HepG2 (cell line): Measurements from ENCODE around the gene DNAJC8. TPM values are rescaled to one million over a fixed set of nuclear protein-coding genes. Genes with fewer than 3 reads are reported as not detected.

Source experiments
- CENPT ChIP-seq: sonication (generic); formaldehyde crosslinking; IDR thresholded peaks from 2 replicates; pipeline ENCODE4 v1.8.0; 2022; ENCODE audit warnings: low read depth, mild to moderate bottlenecking, moderate library complexity, missing genetic modification reagents
- KAT7 ChIP-seq: IDR thresholded peaks from 2 replicates; pipeline ENCODE4 v1.6.1; 2018; ENCODE audit warnings: borderline replicate concordance, missing compliant biosample characterization
- NFYC ChIP-seq: IDR thresholded peaks from 2 replicates; pipeline ENCODE4 v1.6.1; 2016; ENCODE audit warnings: missing genetic modification reagents, missing compliant biosample characterization
- NR2C2 ChIP-seq: sonication (generic); formaldehyde crosslinking; IDR thresholded peaks from 2 replicates; pipeline ENCODE4 v1.4.0; 2020; ENCODE audit warnings: missing genetic modification reagents, mild to moderate bottlenecking, moderate library complexity, borderline replicate concordance
- POLR2AphosphoS5 ChIP-seq: IDR thresholded peaks from 2 replicates; pipeline ENCODE4 v1.6.1; 2012; ENCODE audit warnings: low read depth, low read length
- RNF2 ChIP-seq: fragments of 450-650 bp; conservative IDR thresholded peaks from 2 replicates; pipeline ENCODE4 v1.6.1; 2016; ENCODE audit warnings: low read depth
- SNAI1 ChIP-seq: sonication (generic); formaldehyde crosslinking; IDR thresholded peaks from 2 replicates; pipeline ENCODE4 v1.5.0; 2020; ENCODE audit warnings: mild to moderate bottlenecking, missing genetic modification reagents, borderline replicate concordance
- SUZ12 ChIP-seq: fragments of 150-350 bp; IDR thresholded peaks from 2 replicates; pipeline ENCODE4 v1.6.1; 2014; ENCODE audit warnings: low read depth, low read length
- TBX2 ChIP-seq: sonication (generic); formaldehyde crosslinking; IDR thresholded peaks from 2 replicates; pipeline ENCODE4 v1.5.0; 2020; ENCODE audit warnings: missing genetic modification reagents, mild to moderate bottlenecking, borderline replicate concordance
- ZNF121 ChIP-seq: sonication (generic); formaldehyde crosslinking; IDR thresholded peaks from 2 replicates; pipeline ENCODE4 v1.5.0; 2020; ENCODE audit warnings: mild to moderate bottlenecking, missing genetic modification reagents
- ZNF674 ChIP-seq: sonication (generic); formaldehyde crosslinking; IDR thresholded peaks from 2 replicates; pipeline ENCODE4 v1.5.0; 2020; ENCODE audit warnings: low read depth, mild to moderate bottlenecking, missing genetic modification reagents
- ZSCAN21 ChIP-seq: sonication (generic); formaldehyde crosslinking; IDR thresholded peaks from 2 replicates; pipeline ENCODE4 v1.8.0; 2022; ENCODE audit warnings: mild to moderate bottlenecking, missing genetic modification reagents, moderate library complexity, borderline replicate concordance
- polyA plus RNA-seq, 8 experiments: library from polyadenylated mRNA; depleted of rRNA in 3 of 8; stranded (reverse) in 7 of 8; unstranded in 1 of 8; fragments of >200 nt; fragmentation: Illumina TruSeq in 4 of 8; extraction: Trizol in 4 of 8; gene quantifications; 2 replicates each; pipeline versions ENCODE4 v1.2.1 to v1.2.3, GENCODE V29; 2011 to 2016; ENCODE audit warnings: low read depth in 4 of 8, missing spikeins in 1 of 8, mixed read lengths in 1 of 8; ENCODE audit not compliant: insufficient read depth in 1 of 8
- total RNA-seq, 5 experiments: library from RNA; depleted of rRNA; stranded (reverse); fragments of >200 nt; fragmentation: Illumina TruSeq; extraction: Trizol; gene quantifications; 2 replicates each; pipeline ENCODE4 v1.2.3, GENCODE V29; 2016; ENCODE audit warnings: low read depth in 1 of 5
- TF ChIP-seq, protein P1 (sequence below): sonication (generic); formaldehyde crosslinking; IDR thresholded peaks from 2 replicates; pipeline ENCODE4 v1.4.0; 2020; ENCODE audit warnings: mild to moderate bottlenecking, missing genetic modification reagents, borderline replicate concordance
- TF ChIP-seq, protein P2 (sequence below), 2 experiments: sonication (generic) in 1 of 2; formaldehyde crosslinking in 1 of 2; IDR thresholded peaks; 2 replicates each; pipeline versions ENCODE4 v1.4.0 to v1.6.1; 2018 to 2020; ENCODE audit warnings: missing genetic modification reagents in 2 of 2, borderline replicate concordance in 1 of 2, low read depth in 1 of 2, mild to moderate bottlenecking in 1 of 2, missing biosample characterization in 1 of 2
- TF ChIP-seq, protein P3 (sequence below): sonication (generic); formaldehyde crosslinking; IDR thresholded peaks from 2 replicates; pipeline ENCODE4 v1.4.0; 2020; ENCODE audit warnings: mild to moderate bottlenecking, missing genetic modification reagents
- TF ChIP-seq, protein P4 (sequence below): sonication (generic); formaldehyde crosslinking; IDR thresholded peaks from 2 replicates; pipeline ENCODE4 v1.9.0; 2022; ENCODE audit warnings: low read depth, missing genetic modification reagents
- TF ChIP-seq, protein P5 (sequence below): IDR thresholded peaks from 2 replicates; pipeline ENCODE4 v1.6.1; 2016; ENCODE audit warnings: missing genetic modification reagents, missing compliant biosample characterization

DNAJC8 gene
- total and polyA plus RNA-seq, 2 of the 13 experiments (the other 11 are each of a cell fraction or from before 2014, with no cell fraction given): 54.5 to 126 TPM

DNA sequence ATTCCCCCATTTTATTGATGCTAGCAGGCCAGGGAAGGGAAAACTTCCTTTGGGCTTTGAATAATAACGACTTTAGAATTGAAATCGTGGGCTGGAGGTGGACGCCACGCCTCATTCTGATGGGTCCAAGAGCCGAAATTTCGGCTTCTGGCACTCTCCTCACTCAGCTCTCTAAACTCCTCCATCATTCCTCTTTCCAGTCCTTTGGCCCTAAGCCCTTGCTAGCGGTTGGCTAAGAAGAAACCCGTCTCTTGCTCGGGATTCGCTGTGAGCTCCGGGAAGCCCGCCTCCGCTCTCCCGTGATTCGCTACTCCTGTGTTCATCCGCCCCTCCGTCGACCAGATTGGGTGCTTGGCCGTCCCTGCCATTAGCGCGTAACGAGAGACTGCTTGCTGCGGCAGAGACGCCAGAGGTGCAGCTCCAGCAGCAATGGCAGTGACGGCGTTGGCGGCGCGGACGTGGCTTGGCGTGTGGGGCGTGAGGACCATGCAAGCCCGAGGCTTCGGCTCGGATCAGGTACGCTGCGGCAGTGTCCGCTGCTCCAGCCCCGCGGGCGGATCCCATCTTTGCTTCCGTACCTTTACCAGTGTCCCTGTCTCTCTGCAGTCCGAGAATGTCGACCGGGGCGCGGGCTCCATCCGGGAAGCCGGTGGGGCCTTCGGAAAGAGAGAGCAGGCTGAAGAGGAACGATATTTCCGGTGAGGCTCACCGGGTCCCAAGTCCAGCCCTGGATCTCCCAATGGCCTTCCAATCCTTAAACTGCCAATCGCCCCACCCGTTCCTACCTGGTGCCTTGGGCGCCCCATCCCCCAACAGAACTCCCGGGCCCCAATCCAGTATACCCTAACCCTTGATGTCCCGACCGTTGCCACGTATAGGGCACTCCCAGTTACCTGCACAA, 3.2 kb upstream of the DNAJC8 start, which contains the start of gene ATP5IF1 (continued):
- TF ChIP-seq, protein P1, sequence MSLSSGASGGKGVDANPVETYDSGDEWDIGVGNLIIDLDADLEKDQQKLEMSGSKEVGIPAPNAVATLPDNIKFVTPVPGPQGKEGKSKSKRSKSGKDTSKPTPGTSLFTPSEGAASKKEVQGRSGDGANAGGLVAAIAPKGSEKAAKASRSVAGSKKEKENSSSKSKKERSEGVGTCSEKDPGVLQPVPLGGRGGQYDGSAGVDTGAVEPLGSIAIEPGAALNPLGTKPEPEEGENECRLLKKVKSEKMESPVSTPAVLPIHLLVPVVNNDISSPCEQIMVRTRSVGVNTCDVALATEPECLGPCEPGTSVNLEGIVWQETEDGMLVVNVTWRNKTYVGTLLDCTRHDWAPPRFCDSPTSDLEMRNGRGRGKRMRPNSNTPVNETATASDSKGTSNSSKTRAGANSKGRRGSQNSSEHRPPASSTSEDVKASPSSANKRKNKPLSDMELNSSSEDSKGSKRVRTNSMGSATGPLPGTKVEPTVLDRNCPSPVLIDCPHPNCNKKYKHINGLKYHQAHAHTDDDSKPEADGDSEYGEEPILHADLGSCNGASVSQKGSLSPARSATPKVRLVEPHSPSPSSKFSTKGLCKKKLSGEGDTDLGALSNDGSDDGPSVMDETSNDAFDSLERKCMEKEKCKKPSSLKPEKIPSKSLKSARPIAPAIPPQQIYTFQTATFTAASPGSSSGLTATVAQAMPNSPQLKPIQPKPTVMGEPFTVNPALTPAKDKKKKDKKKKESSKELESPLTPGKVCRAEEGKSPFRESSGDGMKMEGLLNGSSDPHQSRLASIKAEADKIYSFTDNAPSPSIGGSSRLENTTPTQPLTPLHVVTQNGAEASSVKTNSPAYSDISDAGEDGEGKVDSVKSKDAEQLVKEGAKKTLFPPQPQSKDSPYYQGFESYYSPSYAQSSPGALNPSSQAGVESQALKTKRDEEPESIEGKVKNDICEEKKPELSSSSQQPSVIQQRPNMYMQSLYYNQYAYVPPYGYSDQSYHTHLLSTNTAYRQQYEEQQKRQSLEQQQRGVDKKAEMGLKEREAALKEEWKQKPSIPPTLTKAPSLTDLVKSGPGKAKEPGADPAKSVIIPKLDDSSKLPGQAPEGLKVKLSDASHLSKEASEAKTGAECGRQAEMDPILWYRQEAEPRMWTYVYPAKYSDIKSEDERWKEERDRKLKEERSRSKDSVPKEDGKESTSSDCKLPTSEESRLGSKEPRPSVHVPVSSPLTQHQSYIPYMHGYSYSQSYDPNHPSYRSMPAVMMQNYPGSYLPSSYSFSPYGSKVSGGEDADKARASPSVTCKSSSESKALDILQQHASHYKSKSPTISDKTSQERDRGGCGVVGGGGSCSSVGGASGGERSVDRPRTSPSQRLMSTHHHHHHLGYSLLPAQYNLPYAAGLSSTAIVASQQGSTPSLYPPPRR (CRISPR knock-in tag): peak; percentile 67; the same call in 1 of the 2 replicates
- TF ChIP-seq ZNF121 (CRISPR knock-in tag) (no peak), CENPT (0 out of 2 replicates have a peak, but pooled peaks have one; percentile 89), TBX2 (CRISPR knock-in tag) (peak; percentile 48; the same call in 1 of the 2 replicates), ZSCAN21 (0 out of 2 replicates have a peak, but pooled peaks have one; percentile 69), KAT7 (peak; percentile 96), POLR2AphosphoS5 (peak; percentile 98), NR2C2 (CRISPR knock-in tag) (peak; percentile 41), SUZ12 (no peak), NFYC (CRISPR knock-in tag) (peak; percentile 97), SNAI1 (peak; percentile 82; the same call in 1 of the 2 replicates), ZNF674 (CRISPR knock-in tag) (no peak), RNF2 (no peak)
- TF ChIP-seq, protein P2, sequence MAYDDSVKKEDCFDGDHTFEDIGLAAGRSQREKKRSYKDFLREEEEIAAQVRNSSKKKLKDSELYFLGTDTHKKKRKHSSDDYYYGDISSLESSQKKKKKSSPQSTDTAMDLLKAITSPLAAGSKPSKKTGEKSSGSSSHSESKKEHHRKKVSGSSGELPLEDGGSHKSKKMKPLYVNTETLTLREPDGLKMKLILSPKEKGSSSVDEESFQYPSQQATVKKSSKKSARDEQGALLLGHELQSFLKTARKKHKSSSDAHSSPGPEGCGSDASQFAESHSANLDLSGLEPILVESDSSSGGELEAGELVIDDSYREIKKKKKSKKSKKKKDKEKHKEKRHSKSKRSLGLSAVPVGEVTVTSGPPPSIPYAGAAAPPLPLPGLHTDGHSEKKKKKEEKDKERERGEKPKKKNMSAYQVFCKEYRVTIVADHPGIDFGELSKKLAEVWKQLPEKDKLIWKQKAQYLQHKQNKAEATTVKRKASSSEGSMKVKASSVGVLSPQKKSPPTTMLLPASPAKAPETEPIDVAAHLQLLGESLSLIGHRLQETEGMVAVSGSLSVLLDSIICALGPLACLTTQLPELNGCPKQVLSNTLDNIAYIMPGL (CRISPR knock-in tag; IDR thresholded peaks at IDR 0.05; ENCODE audit: borderline replicate concordance in 1 of 2, low read depth in 1 of 2): peak; percentile 86 to 94; a peak in 2 of 4 replicates
- TF ChIP-seq, protein P3, sequence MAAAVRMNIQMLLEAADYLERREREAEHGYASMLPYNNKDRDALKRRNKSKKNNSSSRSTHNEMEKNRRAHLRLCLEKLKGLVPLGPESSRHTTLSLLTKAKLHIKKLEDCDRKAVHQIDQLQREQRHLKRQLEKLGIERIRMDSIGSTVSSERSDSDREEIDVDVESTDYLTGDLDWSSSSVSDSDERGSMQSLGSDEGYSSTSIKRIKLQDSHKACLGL: peak; percentile 84
- TF ChIP-seq, protein P4, sequence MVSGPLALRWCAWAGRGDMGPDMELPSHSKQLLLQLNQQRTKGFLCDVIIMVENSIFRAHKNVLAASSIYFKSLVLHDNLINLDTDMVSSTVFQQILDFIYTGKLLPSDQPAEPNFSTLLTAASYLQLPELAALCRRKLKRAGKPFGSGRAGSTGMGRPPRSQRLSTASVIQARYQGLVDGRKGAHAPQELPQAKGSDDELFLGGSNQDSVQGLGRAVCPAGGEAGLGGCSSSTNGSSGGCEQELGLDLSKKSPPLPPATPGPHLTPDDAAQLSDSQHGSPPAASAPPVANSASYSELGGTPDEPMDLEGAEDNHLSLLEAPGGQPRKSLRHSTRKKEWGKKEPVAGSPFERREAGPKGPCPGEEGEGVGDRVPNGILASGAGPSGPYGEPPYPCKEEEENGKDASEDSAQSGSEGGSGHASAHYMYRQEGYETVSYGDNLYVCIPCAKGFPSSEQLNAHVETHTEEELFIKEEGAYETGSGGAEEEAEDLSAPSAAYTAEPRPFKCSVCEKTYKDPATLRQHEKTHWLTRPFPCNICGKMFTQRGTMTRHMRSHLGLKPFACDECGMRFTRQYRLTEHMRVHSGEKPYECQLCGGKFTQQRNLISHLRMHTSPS (CRISPR knock-in tag): 0 out of 2 replicates have a peak, but pooled peaks have one; percentile 16
- TF ChIP-seq, protein P5, sequence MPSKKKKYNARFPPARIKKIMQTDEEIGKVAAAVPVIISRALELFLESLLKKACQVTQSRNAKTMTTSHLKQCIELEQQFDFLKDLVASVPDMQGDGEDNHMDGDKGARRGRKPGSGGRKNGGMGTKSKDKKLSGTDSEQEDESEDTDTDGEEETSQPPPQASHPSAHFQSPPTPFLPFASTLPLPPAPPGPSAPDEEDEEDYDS (CRISPR knock-in tag): peak; percentile 94
